ENCODE measurements around the gene CHD9.
"Not testable (repeated sequence)": the region's sequence is repeated elsewhere in the genome, so short reads cannot be mapped to it uniquely, and the experiment has no call there.

The CHD9 gene

GRCh38 chr16:53142823-53143568 lies 88.2 kb downstream of the CHD9 start:
- H3K27me3 Mint-ChIP-seq (ENCODE audit: low read depth): no peaks in the 10 kb centered on the region
- H3K4me3 Mint-ChIP-seq: no peak overlapping the region
- no peaks in the 10 kb centered on the region for H3K9me3 Mint-ChIP-seq
- no peak overlapping the region for H3K27ac Mint-ChIP-seq
- no peaks in the 10 kb centered on the region for H3K36me3 Mint-ChIP-seq (ENCODE audit: low read depth)
- H3K4me1 Mint-ChIP-seq (ENCODE audit: low read depth): peaks cover 2% of the 10 kb centered on the region

DNA sequence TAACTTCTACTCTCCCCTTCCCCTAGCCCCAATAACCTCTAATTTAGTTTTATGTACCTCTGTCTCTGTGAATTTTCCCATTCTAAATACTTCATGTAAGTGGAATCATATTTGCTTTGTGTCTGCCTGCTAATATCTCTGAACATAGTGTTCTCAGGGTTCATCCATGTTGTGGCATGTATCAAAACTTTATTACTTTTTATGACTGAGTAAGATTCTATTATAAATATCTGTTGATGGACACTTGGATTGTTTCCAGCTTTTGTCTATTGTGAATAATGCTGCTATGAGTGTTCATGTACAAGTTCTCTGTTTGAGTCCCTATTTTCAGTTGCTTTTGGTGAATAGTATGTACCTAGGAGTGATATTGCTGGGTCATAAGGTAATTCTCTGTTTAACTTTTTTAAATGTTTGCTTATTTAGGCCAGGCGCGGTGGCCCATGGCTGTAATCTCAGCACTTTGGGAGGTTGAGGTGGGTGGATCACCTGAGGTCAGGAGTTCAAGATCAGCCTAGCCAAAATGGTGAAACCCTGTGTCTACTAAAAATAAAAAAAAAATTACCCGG lies 92.8 kb downstream of the CHD9 start:
- H3K4me1 Mint-ChIP-seq (ENCODE audit: low read depth): no peaks in the 10 kb centered on the region
- no peak overlapping the region for H3K27ac Mint-ChIP-seq
- no peaks in the 10 kb centered on the region for H3K27me3 Mint-ChIP-seq (ENCODE audit: low read depth)
- H3K36me3 Mint-ChIP-seq (ENCODE audit: low read depth): no peaks in the 10 kb centered on the region
- H3K9me3 Mint-ChIP-seq: no peaks in the 10 kb centered on the region
- H3K4me3 Mint-ChIP-seq: no peak overlapping the region

GRCh38 chr16:53150769-53151168 lies 96.0 kb downstream of the CHD9 start:
- no peaks in the 10 kb centered on the region for H3K36me3 Mint-ChIP-seq (ENCODE audit: low read depth)
- no peaks in the 10 kb centered on the region for H3K27me3 Mint-ChIP-seq (ENCODE audit: low read depth)
- H3K9me3 Mint-ChIP-seq: no peaks in the 10 kb centered on the region
- H3K4me3 Mint-ChIP-seq: no peak overlapping the region
- no peaks in the 10 kb centered on the region for H3K4me1 Mint-ChIP-seq (ENCODE audit: low read depth)
- H3K27ac Mint-ChIP-seq: no peak overlapping the region

DNA sequence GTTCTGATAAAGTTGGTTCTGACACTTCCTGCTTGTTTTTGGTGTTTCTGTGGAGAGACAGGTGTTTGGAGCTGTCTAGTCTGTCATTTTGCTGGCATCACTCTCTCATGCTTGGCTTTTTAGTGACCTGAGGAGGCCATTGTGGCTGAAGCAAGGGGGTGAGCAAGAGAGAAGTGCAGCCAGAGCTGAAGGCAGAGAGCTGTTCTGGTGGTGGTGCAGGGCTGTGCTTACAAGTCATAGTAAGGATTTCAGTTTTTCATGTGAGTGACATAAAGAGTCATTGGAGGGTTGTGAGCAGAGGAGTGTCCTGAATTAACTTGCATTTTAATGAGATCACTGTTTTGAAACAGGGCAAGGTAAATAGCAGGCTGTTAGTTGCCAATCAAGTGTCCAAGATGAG lies 97.5 kb downstream of the CHD9 start:
- no peaks in the 10 kb centered on the region for H3K4me1 Mint-ChIP-seq (ENCODE audit: low read depth)
- no peak overlapping the region for H3K4me3 Mint-ChIP-seq
- H3K9me3 Mint-ChIP-seq: no peaks in the 10 kb centered on the region
- H3K27me3 Mint-ChIP-seq (ENCODE audit: low read depth): no peaks in the 10 kb centered on the region
- peaks cover 11% of the 10 kb centered on the region for H3K36me3 Mint-ChIP-seq (ENCODE audit: low read depth)
- no peak overlapping the region for H3K27ac Mint-ChIP-seq

DNA sequence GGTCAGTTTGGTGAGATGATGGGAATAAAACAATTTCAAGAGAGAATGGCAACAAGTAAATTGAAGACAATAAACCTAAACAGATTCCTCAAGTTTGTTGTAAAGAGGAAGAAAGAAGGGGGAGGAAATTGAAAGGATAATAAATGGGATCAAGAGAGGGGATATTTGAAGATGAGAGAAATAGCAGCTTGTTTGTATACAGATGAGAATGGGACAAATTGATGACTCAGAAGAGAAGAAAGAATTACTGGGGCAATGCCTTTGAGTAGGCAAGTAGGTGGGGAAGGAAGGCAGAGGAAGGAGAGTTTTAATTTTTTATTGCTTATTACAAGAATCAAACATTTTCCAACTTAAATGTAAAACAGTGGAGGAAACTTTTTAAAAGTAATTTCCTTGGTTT lies 98.3 kb downstream of the CHD9 start:
- H3K27ac Mint-ChIP-seq: no peak overlapping the region
- no peak overlapping the region for H3K4me3 Mint-ChIP-seq
- H3K27me3 Mint-ChIP-seq (ENCODE audit: low read depth): no peaks in the 10 kb centered on the region
- H3K9me3 Mint-ChIP-seq: no peaks in the 10 kb centered on the region
- no peaks in the 10 kb centered on the region for H3K4me1 Mint-ChIP-seq (ENCODE audit: low read depth)
- H3K36me3 Mint-ChIP-seq (ENCODE audit: low read depth): peaks cover 12% of the 10 kb centered on the region

DNA sequence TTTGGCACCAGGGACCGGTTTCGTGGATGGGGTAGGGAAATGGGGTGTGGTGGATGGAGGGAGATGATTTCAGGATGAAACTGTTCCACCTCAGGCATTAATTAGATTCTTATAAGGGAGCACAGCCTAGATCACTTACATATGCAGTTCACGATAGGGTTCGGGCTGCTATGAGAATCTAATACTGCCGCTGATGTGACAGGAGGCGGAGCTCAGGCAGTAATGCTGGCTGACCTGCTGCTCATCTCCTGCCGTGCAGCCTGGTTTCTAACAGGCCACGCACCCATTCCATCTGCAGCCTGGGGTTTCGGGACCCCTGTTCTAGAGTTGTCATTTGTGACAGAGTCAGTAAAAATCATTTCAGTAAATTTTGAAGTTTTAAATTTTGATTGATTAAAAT lies 99.7 kb downstream of the CHD9 start:
- peaks cover 12% of the 10 kb centered on the region for H3K36me3 Mint-ChIP-seq (ENCODE audit: low read depth)
- no peak overlapping the region for H3K27ac Mint-ChIP-seq
- H3K9me3 Mint-ChIP-seq: no peaks in the 10 kb centered on the region
- H3K27me3 Mint-ChIP-seq (ENCODE audit: low read depth): no peaks in the 10 kb centered on the region
- H3K4me1 Mint-ChIP-seq (ENCODE audit: low read depth): no peaks in the 10 kb centered on the region
- H3K4me3 Mint-ChIP-seq: no peak overlapping the region

DNA sequence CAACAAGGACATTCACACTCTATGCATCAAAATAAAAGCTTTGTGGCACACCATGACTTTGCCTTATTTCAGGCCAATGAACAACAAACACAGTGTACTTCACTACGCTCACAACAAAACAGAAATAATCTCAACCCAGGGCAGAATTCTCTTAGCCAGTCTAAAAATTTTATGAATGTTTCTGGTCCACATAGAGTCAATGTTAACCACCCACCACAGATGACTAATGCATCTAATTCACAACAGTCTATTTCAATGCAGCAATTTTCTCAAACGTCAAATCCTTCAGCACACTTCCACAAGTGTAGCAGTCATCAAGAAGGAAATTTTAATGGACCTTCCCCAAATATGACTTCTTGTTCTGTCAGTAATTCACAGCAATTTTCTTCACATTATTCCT lies 101.7 kb downstream of the CHD9 start:
- Mint-ChIP-seq H3K9me3 (no peaks in the 10 kb centered on the region), H3K27ac (no peak overlapping the region), H3K36me3 (ENCODE audit: low read depth) (peaks cover 12% of the 10 kb centered on the region), H3K27me3 (ENCODE audit: low read depth) (no peaks in the 10 kb centered on the region), H3K4me1 (ENCODE audit: low read depth) (no peaks in the 10 kb centered on the region), H3K4me3 (no peak overlapping the region)

- Mint-ChIP-seq H3K4me1 (ENCODE audit: low read depth) (no peaks in the 10 kb centered on the region), H3K9me3 (no peaks in the 10 kb centered on the region), H3K27me3 (ENCODE audit: low read depth) (no peaks in the 10 kb centered on the region), H3K36me3 (ENCODE audit: low read depth) (peaks cover 12% of the 10 kb centered on the region), H3K27ac (no peak overlapping the region), H3K4me3 (no peak overlapping the region)
Measured at GRCh38 chr16:53159781-53160436, 105.1 kb downstream of the CHD9 start.

DNA sequence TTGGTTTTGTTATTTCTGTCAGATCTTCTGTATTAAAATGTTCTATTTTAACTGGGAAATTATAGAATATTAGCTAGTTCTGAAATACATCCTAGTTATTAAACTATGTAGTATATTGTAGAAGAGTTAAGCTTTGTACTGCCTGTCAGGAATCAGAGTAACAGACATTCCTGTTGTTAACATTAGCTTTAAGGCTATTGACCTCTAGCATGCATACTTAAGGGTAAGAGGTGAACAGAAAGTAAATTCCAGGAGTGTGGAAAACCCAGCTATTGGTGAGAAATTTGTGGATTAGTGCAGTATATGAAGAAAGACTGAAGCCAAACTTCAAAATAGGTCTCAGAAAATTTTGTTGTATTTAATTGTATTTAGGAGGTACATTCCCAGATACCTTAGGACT lies 111.3 kb downstream of the CHD9 start:
- Mint-ChIP-seq H3K27me3 (ENCODE audit: low read depth) (no peaks in the 10 kb centered on the region), H3K36me3 (ENCODE audit: low read depth) (no peaks in the 10 kb centered on the region), H3K27ac (no peak overlapping the region), H3K9me3 (no peaks in the 10 kb centered on the region), H3K4me1 (ENCODE audit: low read depth) (no peaks in the 10 kb centered on the region), H3K4me3 (no peak overlapping the region)

- H3K9me3 Mint-ChIP-seq: no peaks in the 10 kb centered on the region
Measured at GRCh38 chr16:53168744-53169143, 114.0 kb downstream of the CHD9 start.

DNA sequence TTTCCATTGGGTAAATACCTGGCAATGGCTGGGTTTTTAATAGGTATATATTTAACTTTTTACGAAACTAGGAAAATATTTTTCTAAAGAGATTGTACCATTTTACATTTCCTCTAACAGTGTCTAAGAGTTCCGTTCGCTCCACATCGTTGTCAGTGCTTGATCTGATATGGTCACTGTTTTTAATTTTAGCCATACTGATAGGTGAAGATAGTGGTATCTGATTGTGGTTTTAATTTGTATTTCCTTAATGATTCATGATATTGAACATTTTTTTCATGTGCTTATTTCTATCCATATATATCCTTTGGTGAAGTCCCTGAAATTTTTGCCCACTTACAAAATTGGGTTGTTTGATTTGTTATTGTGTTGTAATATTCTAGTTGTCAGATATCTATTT lies 117.7 kb downstream of the CHD9 start:
- H3K27ac Mint-ChIP-seq: no peak overlapping the region
- no peaks in the 10 kb centered on the region for H3K27me3 Mint-ChIP-seq (ENCODE audit: low read depth)
- no peaks in the 10 kb centered on the region for H3K9me3 Mint-ChIP-seq
- H3K4me3 Mint-ChIP-seq: no peak overlapping the region
- H3K36me3 Mint-ChIP-seq (ENCODE audit: low read depth): no peaks in the 10 kb centered on the region
- no peaks in the 10 kb centered on the region for H3K4me1 Mint-ChIP-seq (ENCODE audit: low read depth)

More at GRCh38 chr16:53168744-53169143, 114.0 kb downstream of the CHD9 start:
- Mint-ChIP-seq H3K4me1 (ENCODE audit: low read depth) (no peaks in the 10 kb centered on the region), H3K27me3 (ENCODE audit: low read depth) (no peaks in the 10 kb centered on the region), H3K27ac (no peak overlapping the region), H3K4me3 (no peak overlapping the region), H3K36me3 (ENCODE audit: low read depth) (no peaks in the 10 kb centered on the region)

DNA sequence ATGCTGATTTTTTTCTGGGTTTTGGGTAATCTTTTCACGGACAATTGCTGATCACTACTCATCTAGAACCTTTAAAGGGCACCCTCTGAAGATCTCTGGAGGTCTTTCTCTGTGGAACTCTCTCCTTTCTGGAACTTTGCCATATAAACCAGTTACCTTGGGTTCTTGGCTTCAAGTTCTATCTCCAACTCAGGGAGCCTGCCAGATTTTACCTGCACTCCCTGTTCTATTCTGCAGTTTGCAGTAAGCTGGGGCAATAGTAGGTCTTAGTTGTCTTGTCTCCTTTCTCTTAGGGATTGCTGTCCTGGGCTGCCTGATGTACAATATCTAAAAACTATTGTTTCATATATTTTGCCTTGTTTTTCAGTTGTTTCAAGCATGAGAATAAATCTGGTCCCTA lies 120.3 kb downstream of the CHD9 start:
- H3K36me3 Mint-ChIP-seq (ENCODE audit: low read depth): no peaks in the 10 kb centered on the region
- H3K27me3 Mint-ChIP-seq (ENCODE audit: low read depth): no peaks in the 10 kb centered on the region
- H3K27ac Mint-ChIP-seq: no peak overlapping the region

DNA sequence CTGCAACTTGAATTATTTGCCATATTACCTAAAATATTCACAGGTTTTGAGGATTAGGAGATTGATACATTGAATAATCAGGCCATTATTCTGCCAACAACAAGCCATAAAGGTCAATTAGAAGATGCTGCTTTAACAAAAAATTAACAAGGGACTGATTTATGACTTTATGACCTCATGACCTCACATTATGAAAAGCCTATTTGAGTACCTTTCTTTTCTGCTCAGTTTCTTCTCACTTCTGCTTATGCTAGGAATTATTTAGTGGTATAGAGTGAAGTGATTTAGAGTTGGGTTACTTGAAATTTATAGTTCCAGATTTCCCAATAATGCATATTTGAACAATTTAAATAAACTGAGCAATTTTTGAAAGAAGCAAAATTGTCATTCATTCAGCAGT lies 121.6 kb downstream of the CHD9 start:
- Mint-ChIP-seq H3K27me3 (ENCODE audit: low read depth) (no peaks in the 10 kb centered on the region), H3K4me1 (ENCODE audit: low read depth) (no peaks in the 10 kb centered on the region), H3K27ac (no peak overlapping the region), H3K9me3 (no peaks in the 10 kb centered on the region), H3K36me3 (ENCODE audit: low read depth) (no peaks in the 10 kb centered on the region), H3K4me3 (no peak overlapping the region)

More for the DNA sequence above, 120.3 kb downstream of the CHD9 start:
- Mint-ChIP-seq H3K4me1 (ENCODE audit: low read depth) (no peaks in the 10 kb centered on the region), H3K4me3 (no peak overlapping the region), H3K9me3 (no peaks in the 10 kb centered on the region)

DNA sequence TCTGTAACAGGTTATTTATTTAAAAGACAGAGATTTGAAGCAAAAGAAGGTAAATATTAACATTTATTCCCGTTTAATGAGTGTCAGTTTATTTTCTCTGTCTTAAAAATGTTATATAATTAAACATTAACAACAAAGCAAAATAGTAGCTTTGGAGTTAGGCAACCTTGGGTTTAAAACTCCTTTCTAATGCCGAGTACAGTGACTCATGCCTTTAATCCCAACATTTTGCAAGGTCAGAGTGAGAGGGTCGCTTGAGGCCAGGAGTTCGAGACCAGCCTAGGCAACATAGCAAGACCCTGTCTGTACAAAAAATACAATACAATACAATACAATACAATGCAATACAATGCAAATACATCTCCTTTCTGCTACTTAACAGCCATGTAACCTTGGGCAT lies 128.7 kb downstream of the CHD9 start:
- Mint-ChIP-seq H3K4me3 (no peak overlapping the region), H3K27ac (no peak overlapping the region), H3K9me3 (peaks cover 34% of the 10 kb centered on the region), H3K27me3 (ENCODE audit: low read depth) (no peaks in the 10 kb centered on the region), H3K36me3 (ENCODE audit: low read depth) (peaks cover 10% of the 10 kb centered on the region), H3K4me1 (ENCODE audit: low read depth) (no peaks in the 10 kb centered on the region)

GRCh38 chr16:53185741-53186140 lies 130.9 kb downstream of the CHD9 start:
- H3K9me3 Mint-ChIP-seq: peaks cover 34% of the 10 kb centered on the region
- H3K4me1 Mint-ChIP-seq (ENCODE audit: low read depth); H3K4me3 Mint-ChIP-seq; H3K27ac Mint-ChIP-seq; H3K27me3 Mint-ChIP-seq (ENCODE audit: low read depth): not testable (repeated sequence)
- peaks cover 10% of the 10 kb centered on the region for H3K36me3 Mint-ChIP-seq (ENCODE audit: low read depth)

Data from T-helper 1 cell treated with Interleukin-12 subunit alpha and Interleukin-12 subunit beta and Interleukin-4 antibody, amounts not matched to agents 30 μg/mL and 1 μg/mL, for 36 hours (primary cell).